Neural crest cell (in vitro differentiated cells): ENCODE data around the gene KLHL22. TPM values are rescaled to one million over a fixed set of nuclear protein-coding genes. Genes with fewer than 3 reads are reported as not detected.

ENCODE experiments used
- DNase-seq: peaks from one replicate; pipeline ENCODE4 v3.0.0; 2021; ENCODE audit warnings: low read depth, mixed read lengths, low spot score
- H3K27ac Mint-ChIP-seq: one replicate; pipeline ENCODE4 v1.8.0; 2021; ENCODE audit warnings: mild to moderate bottlenecking, mixed read lengths; ENCODE audit not compliant: unreplicated experiment
- H3K27me3 Mint-ChIP-seq: 2 replicates; pipeline ENCODE4 v1.8.0; 2021; ENCODE audit warnings: low read depth, mild to moderate bottlenecking, mixed read lengths
- H3K36me3 Mint-ChIP-seq: 2 replicates; pipeline ENCODE4 v1.8.0; 2021; ENCODE audit warnings: low read depth, mild to moderate bottlenecking, mixed read lengths
- H3K4me1 Mint-ChIP-seq: 2 replicates; pipeline ENCODE4 v1.8.0; 2021; ENCODE audit warnings: mixed read lengths
- H3K4me3 Mint-ChIP-seq: one replicate; pipeline ENCODE4 v1.8.0; 2021; ENCODE audit warnings: mild to moderate bottlenecking, mixed read lengths
- H3K9me3 Mint-ChIP-seq: 2 replicates; pipeline ENCODE4 v1.8.0; 2021; ENCODE audit warnings: mixed read lengths
- total RNA-seq: library from RNA; stranded (reverse); gene quantifications from 2 replicates; pipeline ENCODE4 v1.2.1, GENCODE V29; 2021
- TF ChIP-seq, protein P1 (sequence below): fragments of 200-600 bp; sonication (generic); conservative IDR thresholded peaks from 2 replicates; pipeline ENCODE4 v1.5.0; 2021; ENCODE audit warnings: antibody characterized with exemption, mild to moderate bottlenecking

The KLHL22 gene
- total RNA-seq, 1 donor from 2014 or later: 48.9 TPM

- no peaks in the 10 kb centered on the region for H3K27me3 Mint-ChIP-seq
- DNase-seq: no peak
- peaks cover 3% of the 10 kb centered on the region for H3K9me3 Mint-ChIP-seq
- no peak overlapping the region for H3K27ac Mint-ChIP-seq
- peaks cover 41% of the 10 kb centered on the region for H3K4me1 Mint-ChIP-seq
- TF ChIP-seq, protein P1, sequence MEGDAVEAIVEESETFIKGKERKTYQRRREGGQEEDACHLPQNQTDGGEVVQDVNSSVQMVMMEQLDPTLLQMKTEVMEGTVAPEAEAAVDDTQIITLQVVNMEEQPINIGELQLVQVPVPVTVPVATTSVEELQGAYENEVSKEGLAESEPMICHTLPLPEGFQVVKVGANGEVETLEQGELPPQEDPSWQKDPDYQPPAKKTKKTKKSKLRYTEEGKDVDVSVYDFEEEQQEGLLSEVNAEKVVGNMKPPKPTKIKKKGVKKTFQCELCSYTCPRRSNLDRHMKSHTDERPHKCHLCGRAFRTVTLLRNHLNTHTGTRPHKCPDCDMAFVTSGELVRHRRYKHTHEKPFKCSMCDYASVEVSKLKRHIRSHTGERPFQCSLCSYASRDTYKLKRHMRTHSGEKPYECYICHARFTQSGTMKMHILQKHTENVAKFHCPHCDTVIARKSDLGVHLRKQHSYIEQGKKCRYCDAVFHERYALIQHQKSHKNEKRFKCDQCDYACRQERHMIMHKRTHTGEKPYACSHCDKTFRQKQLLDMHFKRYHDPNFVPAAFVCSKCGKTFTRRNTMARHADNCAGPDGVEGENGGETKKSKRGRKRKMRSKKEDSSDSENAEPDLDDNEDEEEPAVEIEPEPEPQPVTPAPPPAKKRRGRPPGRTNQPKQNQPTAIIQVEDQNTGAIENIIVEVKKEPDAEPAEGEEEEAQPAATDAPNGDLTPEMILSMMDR: no peak
- peaks cover 6% of the 10 kb centered on the region for H3K36me3 Mint-ChIP-seq
- no peak overlapping the region for H3K4me3 Mint-ChIP-seq
These were observed 30.7 kb upstream of the KLHL22 start for GRCh38 chr22:20526305-20526627.

DNA sequence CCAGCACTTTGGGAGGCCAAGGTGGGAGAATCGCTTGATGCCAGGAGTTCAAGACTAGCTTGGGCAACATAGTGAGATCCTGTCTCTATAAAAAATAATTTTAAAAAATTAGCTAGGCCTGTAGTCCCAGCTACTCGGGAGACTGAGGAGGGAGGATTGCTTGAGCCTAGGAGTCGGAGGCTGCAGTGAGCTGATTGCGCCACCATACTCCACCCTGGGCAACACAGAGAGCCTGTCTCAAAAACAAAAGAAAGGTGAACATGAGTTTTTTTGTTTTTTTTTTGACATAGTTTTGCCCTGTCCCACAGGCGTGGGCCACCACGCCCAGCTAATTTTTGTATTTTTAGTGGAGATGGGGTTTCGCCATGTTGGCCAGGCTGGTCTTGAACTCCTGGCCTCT, 29.5 kb upstream of the KLHL22 start:
- no peak overlapping the region for H3K4me3 Mint-ChIP-seq
- H3K27me3 Mint-ChIP-seq: no peaks in the 10 kb centered on the region
- H3K4me1 Mint-ChIP-seq: peaks cover 42% of the 10 kb centered on the region
- H3K27ac Mint-ChIP-seq: no peak overlapping the region
- peaks cover 3% of the 10 kb centered on the region for H3K9me3 Mint-ChIP-seq
- peaks cover 6% of the 10 kb centered on the region for H3K36me3 Mint-ChIP-seq
- no peak for DNase-seq
- TF ChIP-seq, protein P1: no peak

DNA sequence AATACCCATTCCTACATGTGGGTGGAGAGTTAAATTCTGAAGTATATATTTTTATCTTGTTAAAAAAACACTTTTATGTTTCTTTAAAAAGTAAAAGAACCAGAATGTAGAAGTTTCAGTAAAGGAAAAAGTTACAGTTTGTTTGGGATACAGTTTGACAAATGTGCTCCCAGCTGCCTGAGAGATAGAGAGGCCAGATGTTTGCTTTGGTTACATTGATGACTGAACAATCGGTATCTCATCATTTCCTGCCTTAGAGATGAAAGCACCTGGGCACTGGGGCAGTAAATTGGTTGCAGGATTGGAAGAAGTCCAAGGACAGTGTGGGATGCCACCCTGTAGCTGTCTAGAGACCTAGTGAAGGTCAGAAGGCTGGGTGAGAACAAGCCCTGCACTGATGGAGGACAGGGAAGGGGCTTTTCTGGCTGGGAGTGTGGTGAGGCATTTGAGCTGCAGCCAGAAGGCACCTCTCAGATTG, 28.4 kb upstream of the KLHL22 start:
- Mint-ChIP-seq H3K4me3 (no peak overlapping the region), H3K4me1 (peaks cover 50% of the 10 kb centered on the region), H3K27ac (peak overlapping the region; percentile 83), H3K36me3 (peaks cover 4% of the 10 kb centered on the region), H3K9me3 (peaks cover 3% of the 10 kb centered on the region), H3K27me3 (no peaks in the 10 kb centered on the region)
- TF ChIP-seq, protein P1: no peak
- no peak for DNase-seq

DNA sequence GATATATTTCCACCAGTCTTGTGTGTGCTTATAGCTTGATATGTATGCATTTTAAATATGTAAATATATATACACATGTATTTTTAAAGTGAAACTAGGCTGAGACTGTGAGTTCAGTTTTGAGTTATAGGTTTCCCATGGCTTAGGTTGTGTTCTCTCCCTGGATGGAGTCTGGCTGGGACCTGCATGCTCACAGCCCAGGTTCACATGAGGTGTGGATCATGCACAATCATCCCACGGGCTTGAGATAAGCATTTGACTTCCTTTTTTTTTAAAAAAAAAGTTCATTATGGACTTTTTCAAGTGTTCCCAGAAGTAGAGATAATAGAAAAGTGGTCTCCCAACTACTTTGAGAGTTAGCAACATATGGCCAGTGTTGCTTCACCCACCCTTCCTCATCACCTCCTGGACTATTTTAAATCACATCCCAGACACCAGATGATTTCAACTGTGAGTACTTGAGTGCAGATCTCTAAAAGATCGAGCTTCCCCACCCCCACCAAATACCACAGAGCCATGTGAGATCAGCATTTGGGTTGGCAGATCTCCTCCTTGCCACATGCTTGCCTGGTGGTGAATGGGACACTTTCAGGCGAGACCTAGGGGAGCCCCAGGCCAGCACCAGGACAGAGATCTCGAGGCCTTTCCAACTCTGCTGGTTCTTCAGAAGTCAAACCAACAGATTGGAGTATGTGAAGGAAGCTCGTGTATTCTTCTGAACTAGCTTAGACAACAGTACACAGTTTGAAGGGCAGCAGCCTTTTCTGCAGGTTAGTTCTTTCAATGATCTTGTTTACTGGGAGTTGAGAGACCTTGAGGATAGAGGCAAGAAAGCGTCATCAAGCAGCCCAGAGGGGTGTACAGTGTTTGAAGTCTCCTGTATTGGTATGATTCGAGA, 27.7 kb upstream of the KLHL22 start:
- H3K4me1 Mint-ChIP-seq: peaks cover 54% of the 10 kb centered on the region
- no peak overlapping the region for H3K4me3 Mint-ChIP-seq
- TF ChIP-seq, protein P1: no peak
- H3K27ac Mint-ChIP-seq: peak overlapping the region; percentile 53
- H3K9me3 Mint-ChIP-seq: peaks cover 3% of the 10 kb centered on the region
- H3K27me3 Mint-ChIP-seq: no peaks in the 10 kb centered on the region
- peaks cover 4% of the 10 kb centered on the region for H3K36me3 Mint-ChIP-seq
- DNase-seq: no peak

GRCh38 chr22:20522134-20523004, 26.8 kb upstream of the KLHL22 start:
- H3K9me3 Mint-ChIP-seq: no peaks in the 10 kb centered on the region
- H3K4me3 Mint-ChIP-seq: no peak overlapping the region
- TF ChIP-seq, protein P1: no peak
- peaks cover 60% of the 10 kb centered on the region for H3K4me1 Mint-ChIP-seq
- no peaks in the 10 kb centered on the region for H3K36me3 Mint-ChIP-seq
- peak overlapping the region; percentile 64 for H3K27ac Mint-ChIP-seq
- H3K27me3 Mint-ChIP-seq: no peaks in the 10 kb centered on the region
- DNase-seq: no peak
